VCaP (cell line): ENCODE data around the gene CNKSR3.

ENCODE experiments used
- H3K27ac ChIP-seq: fragments of 450-650 bp; 2 replicates; pipeline ENCODE4 v1.5.1; 2017
- TF ChIP-seq, protein P1 (sequence below): fragments of 450-650 bp; conservative IDR thresholded peaks from 2 replicates; pipeline ENCODE4 v1.5.1; 2017; ENCODE audit warnings: mild to moderate bottlenecking, moderate library complexity

Gene CNKSR3

DNA sequence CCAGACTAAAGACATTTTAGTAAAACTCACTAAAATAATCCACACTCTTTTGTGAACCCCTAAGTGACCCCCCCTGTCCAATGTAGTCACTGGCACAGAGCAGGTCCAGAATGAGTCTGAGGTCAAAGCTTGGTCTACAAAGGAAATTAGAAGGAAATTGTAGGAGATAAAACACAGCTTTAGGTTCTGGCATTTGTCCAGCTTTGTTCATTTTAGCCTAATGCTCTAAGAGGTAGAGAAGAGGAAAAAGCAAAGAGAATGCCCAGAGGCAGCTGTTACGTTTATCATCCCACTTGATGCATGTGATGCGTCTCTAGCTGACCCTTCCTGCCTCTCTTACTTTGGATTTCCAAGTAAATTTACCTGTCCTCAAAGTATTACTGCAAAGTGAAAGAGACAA lies 62.5 kb downstream of the CNKSR3 start:
- TF ChIP-seq, protein P1, sequence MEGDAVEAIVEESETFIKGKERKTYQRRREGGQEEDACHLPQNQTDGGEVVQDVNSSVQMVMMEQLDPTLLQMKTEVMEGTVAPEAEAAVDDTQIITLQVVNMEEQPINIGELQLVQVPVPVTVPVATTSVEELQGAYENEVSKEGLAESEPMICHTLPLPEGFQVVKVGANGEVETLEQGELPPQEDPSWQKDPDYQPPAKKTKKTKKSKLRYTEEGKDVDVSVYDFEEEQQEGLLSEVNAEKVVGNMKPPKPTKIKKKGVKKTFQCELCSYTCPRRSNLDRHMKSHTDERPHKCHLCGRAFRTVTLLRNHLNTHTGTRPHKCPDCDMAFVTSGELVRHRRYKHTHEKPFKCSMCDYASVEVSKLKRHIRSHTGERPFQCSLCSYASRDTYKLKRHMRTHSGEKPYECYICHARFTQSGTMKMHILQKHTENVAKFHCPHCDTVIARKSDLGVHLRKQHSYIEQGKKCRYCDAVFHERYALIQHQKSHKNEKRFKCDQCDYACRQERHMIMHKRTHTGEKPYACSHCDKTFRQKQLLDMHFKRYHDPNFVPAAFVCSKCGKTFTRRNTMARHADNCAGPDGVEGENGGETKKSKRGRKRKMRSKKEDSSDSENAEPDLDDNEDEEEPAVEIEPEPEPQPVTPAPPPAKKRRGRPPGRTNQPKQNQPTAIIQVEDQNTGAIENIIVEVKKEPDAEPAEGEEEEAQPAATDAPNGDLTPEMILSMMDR: no peak
- H3K27ac ChIP-seq: peak overlapping the region; percentile 69

DNA sequence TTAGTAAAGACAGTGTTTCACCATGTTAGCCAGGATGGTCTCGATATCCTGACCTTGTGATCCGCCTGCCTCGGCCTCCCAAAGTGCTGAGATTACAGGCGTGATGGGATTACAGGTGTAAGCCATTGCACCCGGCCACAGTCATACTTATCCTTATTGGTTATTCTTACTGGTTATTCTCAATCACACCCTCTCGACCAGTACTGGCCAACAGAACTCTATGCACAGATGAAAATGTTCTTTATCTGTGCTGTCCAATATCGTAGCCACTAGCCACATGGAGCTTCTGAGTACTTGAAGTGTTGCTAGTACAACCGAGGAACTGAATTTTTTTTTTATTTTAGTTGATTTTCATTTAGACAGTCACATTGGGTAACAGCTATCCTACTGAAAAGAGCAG lies 63.5 kb downstream of the CNKSR3 start:
- TF ChIP-seq, protein P1: no peak
- peak overlapping the region; percentile 69 for H3K27ac ChIP-seq

DNA sequence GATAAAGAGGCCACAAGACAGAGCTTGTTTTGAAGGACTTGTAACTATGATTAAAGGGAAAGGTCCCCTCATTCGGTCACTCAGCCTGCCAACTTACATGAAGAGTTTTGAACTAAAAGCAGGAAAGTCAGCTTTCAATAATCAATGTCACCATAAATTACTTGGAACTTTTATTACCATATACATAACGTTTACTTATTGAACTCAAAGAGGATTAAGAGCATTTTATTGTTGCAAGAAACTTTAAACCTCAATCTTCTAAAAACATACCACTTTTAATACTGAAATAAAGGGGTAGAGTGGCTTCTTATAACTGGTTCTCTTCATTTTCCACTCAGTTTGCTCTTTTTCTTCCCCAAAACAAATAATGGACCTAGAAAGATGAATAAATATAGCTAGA lies 65.1 kb downstream of the CNKSR3 start:
- TF ChIP-seq, protein P1: no peak
- peak overlapping the region; percentile 69; the same call in 1 of the 2 replicates for H3K27ac ChIP-seq

DNA sequence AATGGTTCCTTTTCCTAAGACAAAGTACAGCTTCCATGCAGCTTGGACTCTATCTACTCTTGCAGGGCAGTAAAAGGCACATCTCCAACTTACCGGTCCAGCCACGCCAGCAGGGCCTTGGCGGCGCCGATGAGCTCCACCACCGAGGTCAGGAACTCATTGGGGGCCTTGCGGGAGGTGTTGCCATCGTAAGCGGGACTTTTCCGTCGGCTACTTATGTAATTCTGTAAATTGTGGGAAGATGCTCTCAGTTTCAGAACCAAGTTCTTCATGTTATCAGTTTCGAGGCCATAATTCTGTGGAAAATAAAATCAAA lies 68.5 kb downstream of the CNKSR3 start:
- TF ChIP-seq, protein P1: no peak
- no peak overlapping the region for H3K27ac ChIP-seq

DNA sequence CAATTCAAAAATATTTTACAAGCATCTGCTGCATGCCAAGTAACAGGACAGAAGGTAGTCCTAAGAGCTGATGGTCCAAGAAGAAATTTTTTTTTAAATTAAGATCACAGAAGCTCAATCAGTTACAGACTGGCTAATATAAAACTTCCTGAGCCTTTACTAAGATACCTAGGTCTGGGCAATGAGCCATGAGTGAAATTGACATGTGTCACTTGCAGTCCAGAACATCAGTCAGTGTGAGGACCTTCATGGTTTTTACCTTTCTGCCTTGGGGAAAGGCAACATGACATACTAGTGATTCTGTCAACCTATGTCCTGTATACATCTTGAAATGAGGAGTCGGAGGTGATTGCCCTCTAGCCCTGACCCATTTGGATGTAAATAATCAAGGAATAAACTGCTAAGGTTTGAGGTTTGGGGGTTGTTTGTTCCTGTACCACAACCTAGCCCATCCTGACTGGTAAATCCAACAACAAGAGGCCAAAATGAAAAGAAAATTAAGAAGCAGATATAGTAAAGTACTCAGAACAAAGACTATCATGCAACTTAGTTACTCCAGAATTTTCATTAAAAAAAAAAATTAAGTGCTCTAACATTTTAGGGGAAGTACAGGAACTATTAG lies 70.0 kb downstream of the CNKSR3 start:
- TF ChIP-seq, protein P1: no peak

DNA sequence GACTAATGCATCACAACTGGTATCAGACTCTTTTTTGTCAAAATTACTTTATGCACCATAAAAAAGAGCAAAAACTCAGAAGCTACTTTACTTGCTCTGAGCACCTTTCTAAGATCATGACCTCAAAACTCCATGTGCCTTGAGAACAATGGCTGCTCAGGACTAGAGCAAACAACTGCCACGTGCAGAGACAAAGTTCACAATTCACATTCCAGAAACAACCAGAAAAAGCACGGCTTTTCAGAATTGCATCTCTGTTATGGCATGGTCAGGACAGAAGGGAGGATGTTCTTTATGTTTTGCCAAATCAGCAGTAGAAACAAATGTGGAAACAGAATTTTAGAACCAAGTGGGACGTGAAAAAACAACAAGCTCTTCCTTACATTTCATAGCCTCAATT lies 70.5 kb downstream of the CNKSR3 start:
- H3K27ac ChIP-seq: peak overlapping the region; percentile 54
- TF ChIP-seq, protein P1: no peak

More for the DNA sequence above, 70.0 kb downstream of the CNKSR3 start:
- H3K27ac ChIP-seq: peak overlapping the region; percentile 54

DNA sequence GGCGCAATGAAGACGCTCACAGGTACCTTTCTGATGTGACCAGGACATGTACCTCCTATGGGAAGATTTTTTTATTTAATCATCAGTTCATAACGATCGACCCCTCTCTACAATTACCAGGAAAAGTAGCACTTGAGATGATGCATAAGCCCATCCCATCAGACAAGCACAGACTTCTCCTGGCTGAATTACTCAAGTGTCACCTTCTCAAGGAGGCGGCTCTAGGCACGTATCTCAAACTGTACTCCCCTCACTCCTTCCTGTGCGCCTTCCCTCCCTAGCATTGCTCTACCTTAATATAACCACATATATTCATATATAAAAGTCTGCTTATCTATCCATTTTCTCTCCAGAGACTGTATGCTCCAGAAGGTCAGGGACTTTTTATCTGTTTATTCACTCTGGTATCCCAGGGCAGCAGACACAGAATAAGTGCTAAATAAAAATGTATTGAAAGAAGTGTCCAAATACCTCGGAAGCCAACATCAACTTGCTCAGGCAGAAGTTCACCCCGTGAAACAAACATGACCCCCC lies 71.5 kb downstream of the CNKSR3 start:
- H3K27ac ChIP-seq: no peak overlapping the region
- TF ChIP-seq, protein P1: no peak
